Tongue (tissue), 2 donors: ENCODE results near the gene PDIA5. TPM values are rescaled to one million over a fixed set of nuclear protein-coding genes. Genes with fewer than 3 reads are reported as not detected.
"Not testable (repeated sequence)": the region's sequence is repeated elsewhere in the genome, so short reads cannot be mapped to it uniquely, and the experiment has no call there.

ENCODE experiments used
- DNase-seq: peaks from one replicate; pipeline ENCODE4 v3.0.0-alpha.2; 2015
- total RNA-seq: library from RNA; depleted of rRNA; stranded (reverse); fragments of >200 nt; gene quantifications from one replicate; pipeline ENCODE4 v1.2.3, GENCODE V29; 2014

The PDIA5 gene
- total RNA-seq, 1 donor from 2014 or later, result 18.5 TPM

- no peak for DNase-seq
These were observed 26.9 kb downstream of the PDIA5 start for GRCh38 chr3:123093696-123094095.

- DNase-seq, result no peak
These were observed 27.9 kb downstream of the PDIA5 start for GRCh38 chr3:123094516-123095313.

DNA sequence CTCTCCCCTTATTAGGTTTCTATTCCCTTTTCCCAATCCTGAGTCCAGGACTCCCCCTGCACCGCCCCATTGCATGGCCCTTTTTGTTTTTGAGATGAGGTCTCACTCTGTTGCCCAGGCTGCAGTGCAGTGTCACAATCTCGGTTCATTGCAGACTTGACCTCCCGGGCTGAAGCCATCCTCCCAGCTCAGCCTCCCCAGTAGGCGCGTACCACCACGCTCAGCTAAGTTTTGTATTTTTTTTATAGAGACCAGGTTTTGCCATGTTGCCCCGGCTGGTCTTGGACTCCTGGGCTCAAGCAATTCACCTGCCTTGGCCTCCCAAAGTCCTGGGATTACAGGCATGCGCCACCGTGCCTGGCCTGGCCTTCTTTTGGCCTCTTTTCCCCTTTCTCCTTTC is 29.3 kb downstream of the PDIA5 start:
- no peak for DNase-seq

- DNase-seq, result peak; percentile 90
These were observed 29.9 kb downstream of the PDIA5 start for GRCh38 chr3:123096731-123097130.

DNA sequence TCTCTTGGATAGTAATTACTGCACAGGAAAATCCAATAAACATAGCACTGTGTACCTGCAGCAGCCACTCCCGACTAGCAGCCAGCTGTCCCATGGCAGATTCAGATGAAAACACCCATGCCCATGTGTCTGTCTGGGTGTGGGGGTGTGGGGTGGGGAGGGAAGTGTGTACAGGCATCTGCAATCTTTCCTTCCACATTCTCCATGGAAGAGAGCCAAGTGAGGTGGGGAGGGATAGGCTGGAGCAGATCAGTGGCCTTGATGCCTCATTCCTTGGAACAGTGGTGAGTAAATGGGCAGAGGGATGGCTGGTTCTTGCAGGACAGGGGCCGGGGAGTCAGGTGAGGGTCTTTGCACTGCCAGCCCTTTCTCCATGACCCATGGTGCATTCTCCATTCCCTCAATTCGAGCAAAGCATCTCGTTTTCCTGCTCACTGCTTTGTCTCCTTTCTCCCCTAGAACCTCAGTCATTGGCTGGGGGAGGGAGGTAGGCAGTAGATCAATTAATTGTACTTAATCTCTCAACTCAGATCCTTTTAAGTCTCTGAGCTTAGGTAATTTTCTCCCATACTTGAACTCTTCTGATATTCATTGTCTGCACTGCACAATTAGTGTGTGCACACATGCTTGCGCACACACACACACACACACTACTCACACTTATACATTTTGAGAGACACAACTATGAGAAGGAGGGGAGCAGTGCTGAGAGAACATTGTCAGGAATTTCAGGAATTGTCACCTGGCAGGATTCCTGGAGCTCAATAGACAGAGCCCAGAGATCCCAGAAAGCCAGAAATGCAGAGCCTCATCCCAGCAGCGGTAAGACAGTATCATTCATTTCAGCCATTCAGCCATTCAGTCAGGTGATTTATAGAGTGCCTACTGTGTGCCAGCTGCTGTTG is 31.9 kb downstream of the PDIA5 start:
- peak; percentile 53 for DNase-seq

DNA sequence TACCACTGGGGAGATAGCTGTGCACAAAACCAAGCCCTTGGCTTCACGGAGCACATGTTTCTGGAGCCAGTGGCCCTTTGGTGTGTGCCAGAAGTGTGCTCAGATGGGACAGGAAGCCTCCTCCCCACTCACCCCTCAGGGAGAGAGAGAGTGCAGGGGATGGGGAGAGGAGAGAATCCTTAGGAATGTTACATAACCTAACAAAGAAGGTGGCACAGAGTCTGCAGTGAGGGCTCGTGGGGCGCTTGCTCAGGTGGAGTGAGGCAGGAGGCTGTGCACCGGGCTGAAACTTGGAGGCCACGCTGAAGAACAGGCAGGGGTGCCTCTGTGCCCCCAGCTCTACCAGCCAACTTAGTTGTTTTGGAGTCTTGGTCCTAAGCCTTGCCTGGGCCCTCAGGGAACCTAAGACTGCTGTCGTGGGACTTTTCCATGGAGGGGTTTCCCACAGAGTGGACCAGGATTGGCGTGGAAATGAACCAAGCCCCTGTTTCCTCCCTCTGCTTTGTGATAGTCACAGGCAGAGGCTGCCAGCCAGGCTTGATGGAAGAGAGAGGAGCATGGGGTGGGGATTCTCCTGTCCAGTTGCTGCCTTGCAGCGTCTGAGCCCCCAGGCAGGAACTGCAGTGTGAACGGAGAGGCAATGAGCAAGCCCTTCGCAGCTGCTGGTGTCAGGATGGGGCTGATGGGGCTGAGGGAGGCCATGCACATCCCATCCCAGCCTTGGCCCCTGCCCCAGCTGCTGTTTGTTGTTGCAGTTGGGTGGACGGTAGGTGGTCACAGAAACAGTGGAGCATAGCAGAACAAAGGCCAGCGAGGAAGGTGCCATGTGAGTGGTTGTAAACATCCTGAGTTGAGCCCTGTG is 32.7 kb downstream of the PDIA5 start:
- peak; percentile 61 for DNase-seq

DNA sequence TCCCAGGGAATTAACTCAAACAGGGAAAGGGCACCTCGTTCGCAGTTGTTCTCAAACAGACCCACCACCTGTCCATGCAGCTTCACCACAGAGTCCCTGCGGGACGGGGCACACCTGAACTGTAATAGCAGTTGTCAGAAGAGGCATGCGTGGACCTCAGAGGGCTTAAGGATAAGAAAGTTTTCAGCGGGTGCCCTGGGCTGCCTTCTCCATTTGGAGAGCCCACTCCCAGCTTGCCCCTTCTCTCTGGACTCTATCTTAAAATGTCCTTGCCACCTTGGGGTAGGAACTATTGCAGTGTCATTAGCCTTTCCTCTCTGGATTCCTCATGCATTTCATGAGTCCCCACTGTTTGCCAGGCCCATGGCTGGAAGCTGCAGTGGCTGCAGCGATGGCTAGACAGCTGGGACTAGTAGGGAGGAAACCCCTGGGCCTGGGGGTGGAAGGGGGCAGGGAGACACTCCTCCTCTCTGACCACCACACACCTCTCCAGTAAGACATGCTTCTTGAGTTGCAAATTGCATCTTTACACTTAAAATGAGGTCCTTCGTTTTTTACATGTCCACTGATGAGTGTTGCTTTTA is 33.5 kb downstream of the PDIA5 start:
- DNase-seq, result no peak

DNA sequence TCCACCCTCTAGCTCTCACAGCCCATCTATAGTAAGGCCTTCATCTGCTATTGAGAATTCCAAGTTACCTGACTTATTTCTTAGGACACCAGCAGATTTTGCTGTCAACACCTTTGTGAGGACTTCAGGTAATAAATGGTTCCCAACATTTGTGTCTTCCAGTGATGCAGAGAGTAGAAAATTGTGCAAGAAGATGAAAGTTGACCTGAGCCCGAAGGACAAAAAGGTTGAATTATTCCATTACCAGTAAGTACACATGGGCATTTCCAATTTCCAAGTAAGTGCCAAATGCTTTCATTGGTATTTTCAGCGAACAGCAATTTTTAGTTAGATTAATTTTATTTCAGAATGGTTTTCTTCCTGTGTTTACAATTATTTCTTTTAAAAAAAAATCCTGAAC is 35.4 kb downstream of the PDIA5 start:
- DNase-seq, result no peak

DNA sequence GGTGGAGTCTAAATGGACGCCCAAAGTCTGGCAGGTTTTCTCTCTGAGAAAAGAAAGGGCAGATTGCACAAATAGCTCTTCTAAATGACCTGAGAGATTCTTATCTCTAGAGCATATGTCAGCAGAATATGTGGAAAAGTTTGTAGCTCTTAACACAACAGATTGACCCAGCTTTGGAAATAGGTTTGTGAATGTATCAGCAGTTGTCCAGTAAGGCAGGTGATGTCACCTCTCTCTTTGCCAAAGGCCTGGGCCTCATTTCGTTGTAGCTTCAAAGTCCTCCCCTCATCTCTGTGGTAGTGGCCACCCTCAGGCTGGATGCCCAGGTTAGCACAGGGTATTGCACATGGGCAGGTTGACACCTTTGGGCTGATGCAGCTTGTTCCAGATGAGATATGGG is 36.0 kb downstream of the PDIA5 start:
- no peak for DNase-seq

DNA sequence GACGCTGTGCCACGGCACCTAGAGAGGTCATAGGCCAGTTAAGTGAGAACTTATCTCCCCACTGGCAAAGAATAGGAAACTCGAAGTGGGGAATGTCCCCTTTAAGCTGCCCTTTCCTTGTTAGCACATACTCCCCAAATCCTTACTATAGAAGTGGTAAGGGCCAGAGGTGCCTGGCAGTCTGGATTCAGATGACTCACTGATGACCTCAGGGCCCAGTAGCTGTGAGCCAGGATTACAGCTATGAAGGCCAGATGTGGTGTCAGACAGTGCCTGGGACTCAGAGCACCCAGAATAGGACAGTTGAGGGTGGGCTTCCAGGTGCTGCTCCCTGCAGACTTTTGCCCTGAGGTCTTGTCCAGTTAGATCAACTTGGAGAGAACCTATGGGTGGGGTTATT is 37.7 kb downstream of the PDIA5 start:
- DNase-seq, result no peak

- DNase-seq, result peak; percentile 51
These were observed 38.7 kb downstream of the PDIA5 start for GRCh38 chr3:123105201-123106189.

DNA sequence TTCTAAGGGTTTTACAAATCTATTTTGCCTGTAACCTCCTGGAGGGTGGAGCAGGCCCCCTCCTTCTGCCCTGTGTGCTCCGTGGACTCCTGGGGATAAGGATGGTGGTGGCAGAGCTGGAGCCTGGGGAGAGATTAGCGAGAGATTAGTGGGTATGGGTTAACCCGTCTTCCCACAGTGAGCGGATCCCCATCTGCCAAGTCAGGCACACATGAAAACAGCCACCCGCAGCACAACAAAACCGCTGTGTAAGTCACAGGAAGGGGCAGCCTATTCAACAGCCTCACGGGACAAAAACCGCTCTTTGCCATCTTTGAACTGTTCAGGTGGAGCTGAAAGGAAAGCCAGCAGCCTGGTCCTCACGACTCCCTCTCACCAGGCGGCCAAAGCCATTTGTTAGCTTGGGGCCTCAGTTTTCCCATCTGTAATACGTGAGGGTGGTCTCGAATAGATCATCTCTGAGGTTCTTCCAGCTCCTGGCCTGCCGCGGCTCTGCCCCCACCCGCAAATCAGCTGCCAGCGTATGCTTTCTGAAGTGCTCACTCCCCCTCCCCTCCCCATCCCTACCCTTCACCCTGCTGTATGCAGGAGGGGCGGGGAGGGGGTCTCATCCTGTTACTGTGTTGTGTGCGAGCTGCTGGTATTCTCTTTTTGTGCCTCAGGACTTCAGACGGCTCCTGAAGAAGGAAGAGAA is 43.6 kb downstream of the PDIA5 start:
- DNase-seq, result no peak

DNA sequence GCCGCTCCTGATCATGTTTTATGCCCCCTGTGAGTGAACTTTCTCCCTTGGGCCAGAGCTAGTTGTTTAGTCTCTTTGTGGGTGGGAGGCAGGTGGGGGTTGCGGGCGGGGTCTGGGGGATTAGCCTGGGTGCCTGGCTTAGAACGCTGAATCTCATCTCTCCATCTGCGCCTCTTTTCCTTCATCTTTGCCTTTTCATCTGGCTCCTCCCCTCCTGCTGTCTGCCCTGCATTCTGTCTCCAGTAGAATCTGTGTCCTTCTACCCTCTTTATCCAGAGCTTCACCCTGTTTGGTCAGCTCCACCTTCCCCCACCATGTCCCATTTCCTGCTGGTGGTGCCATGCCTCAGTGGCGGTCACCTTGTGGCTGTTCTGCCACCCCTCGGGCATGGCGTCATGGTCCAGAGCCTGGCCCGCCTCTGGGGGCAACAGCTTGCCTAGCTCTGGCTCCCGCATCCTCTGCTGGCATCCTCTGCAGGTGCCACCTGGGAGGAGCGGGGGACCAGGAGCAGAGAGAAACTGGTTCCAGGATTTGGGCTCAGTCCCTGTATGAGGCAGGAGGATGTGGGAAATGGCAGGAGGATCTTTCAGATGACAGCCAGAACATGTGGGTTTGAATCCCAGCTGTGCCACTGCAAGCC is 44.3 kb downstream of the PDIA5 start:
- no peak for DNase-seq

- no peak for DNase-seq
These were observed 44.8 kb downstream of the PDIA5 start for GRCh38 chr3:123111640-123112039.

DNA sequence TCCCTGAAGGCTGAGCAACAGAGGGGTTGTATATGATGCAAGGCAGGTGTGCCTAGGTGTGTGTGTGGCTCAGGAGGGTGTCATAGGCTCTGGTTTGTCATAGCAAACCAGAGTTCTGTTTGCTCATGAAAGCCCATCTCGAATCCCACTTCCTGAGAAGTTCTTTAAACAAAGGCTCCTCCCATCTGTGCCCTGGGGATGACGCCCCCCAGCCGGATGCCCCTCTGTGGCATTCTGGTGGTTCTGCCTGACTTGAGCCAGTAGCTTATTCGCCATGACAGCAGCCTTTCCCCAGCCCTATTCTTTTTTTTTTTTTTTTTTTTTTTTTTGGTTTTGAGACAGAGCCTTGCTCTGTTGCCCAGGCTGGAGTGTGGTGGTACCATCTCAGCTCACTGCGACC is 45.4 kb downstream of the PDIA5 start:
- DNase-seq, result no peak

- DNase-seq, result not testable (repeated sequence)
These were observed 45.8 kb downstream of the PDIA5 start for GRCh38 chr3:123112656-123113055.

DNA sequence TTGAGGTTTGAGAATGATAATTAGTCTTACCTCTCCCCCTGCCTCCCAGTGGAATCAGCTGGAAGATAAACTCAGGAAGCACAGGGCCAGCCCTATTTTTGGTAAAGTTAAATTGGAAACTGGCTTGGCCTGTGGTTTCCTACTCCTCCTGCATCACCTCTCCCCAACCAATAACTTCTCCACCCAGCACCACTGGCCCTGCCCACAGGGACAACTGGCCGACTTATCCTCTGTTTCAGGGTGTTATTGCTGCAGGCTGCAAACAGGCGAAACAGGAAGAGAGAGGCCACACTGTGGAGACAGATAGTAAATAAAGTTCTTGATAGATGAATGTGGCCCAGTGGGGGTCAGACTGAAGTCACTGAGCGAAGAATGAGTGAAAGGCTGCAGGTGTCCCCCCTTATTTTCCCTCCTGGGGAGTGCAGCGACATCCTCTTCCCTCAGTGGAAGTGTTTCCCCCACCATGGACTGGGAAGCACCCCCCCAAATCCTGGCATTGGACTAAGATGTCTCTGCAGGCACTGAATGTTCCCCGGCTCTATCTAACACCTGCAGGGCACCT is 47.1 kb downstream of the PDIA5 start:
- DNase-seq, result no peak

GRCh38 chr3:123116116-123116515 is 49.3 kb downstream of the PDIA5 start:
- no peak for DNase-seq

GRCh38 chr3:123119388-123119787 is 52.6 kb downstream of the PDIA5 start:
- no peak for DNase-seq
